ENCODE measurements around the gene ACOT4. TPM values are rescaled to one million over a fixed set of nuclear protein-coding genes. Genes with fewer than 3 reads are reported as not detected.
"Not testable (repeated sequence)": the region's sequence is repeated elsewhere in the genome, so short reads cannot be mapped to it uniquely, and the experiment has no call there.

ACOT4 gene
- polyA plus RNA-seq, 1 donor from 2014 or later, result 1.1 TPM

GRCh38 chr14:73588695-73589094 is 3.0 kb upstream of the ACOT4 start:
- Histone ChIP-seq H3K9ac (ENCODE audit: low read length) (no peak overlapping the region), H3K4me3 (ENCODE audit: low read length) (no peak overlapping the region), H4K20me1 (ENCODE audit: insufficient read depth) (no peaks in the 10 kb centered on the region), H3K4me2 (ENCODE audit: low read length) (no peak overlapping the region), H3F3A (ENCODE audit: insufficient read depth, low read length, poor library complexity, severe bottlenecking) (no peaks in the 10 kb centered on the region), H2AFZ (ENCODE audit: low read depth, low read length) (no peak overlapping the region), H3K27me3 (ENCODE audit: insufficient read depth, low read depth, low read length) (peaks cover 19% of the 10 kb centered on the region), H3K9me2 (ENCODE audit: insufficient read depth, low read length) (no peaks in the 10 kb centered on the region), H3K36me3 (ENCODE audit: insufficient read depth, low read length) (no peaks in the 10 kb centered on the region), H3K9me3 (ENCODE audit: low read length) (no peaks in the 10 kb centered on the region), H3K27ac (ENCODE audit: low read length) (no peak overlapping the region), H3K79me2 (replicated peaks; ENCODE audit: insufficient read depth, low read length) (no peaks in the 10 kb centered on the region)
- no peak for TF ChIP-seq EP300 (conservative IDR thresholded peaks at IDR 0.05; ENCODE audit: poor library complexity, severe bottlenecking)
- TF ChIP-seq MXI1 (conservative IDR thresholded peaks at IDR 0.05; ENCODE audit: poor library complexity, severe bottlenecking), result no peak
- no peak for TF ChIP-seq RAD21 (conservative IDR thresholded peaks at IDR 0.05)
- TF ChIP-seq EZH2 (IDR thresholded peaks at IDR 0.05; ENCODE audit: borderline replicate concordance, insufficient read depth, low read length, poor library complexity, severe bottlenecking), result no peak
- TF ChIP-seq CTCF (IDR thresholded peaks at IDR 0.05; ENCODE audit: poor library complexity, severe bottlenecking), result no peak
- no peak for TF ChIP-seq POLR2AphosphoS5 (IDR thresholded peaks at IDR 0.05)
- no peak for TF ChIP-seq REST (IDR thresholded peaks at IDR 0.05; ENCODE audit: borderline replicate concordance)
- TF ChIP-seq SMC3 (conservative IDR thresholded peaks at IDR 0.05; ENCODE audit: poor library complexity), result no peak
- no peak for TF ChIP-seq TAF1 (IDR thresholded peaks at IDR 0.05; ENCODE audit: low read depth)

GRCh38 chr14:73589116-73589515 is 2.6 kb upstream of the ACOT4 start:
- Histone ChIP-seq H3F3A (ENCODE audit: insufficient read depth, low read length, poor library complexity, severe bottlenecking) (no peaks in the 10 kb centered on the region), H3K27me3 (ENCODE audit: insufficient read depth, low read depth, low read length) (peaks cover 20% of the 10 kb centered on the region), H3K9ac (ENCODE audit: low read length) (no peak overlapping the region), H3K79me2 (replicated peaks; ENCODE audit: insufficient read depth, low read length) (no peaks in the 10 kb centered on the region), H3K9me3 (ENCODE audit: low read length) (no peaks in the 10 kb centered on the region), H3K9me2 (ENCODE audit: insufficient read depth, low read length) (no peaks in the 10 kb centered on the region), H3K27ac (ENCODE audit: low read length) (no peak overlapping the region), H3K4me3 (ENCODE audit: low read length) (no peak overlapping the region), H2AFZ (ENCODE audit: low read depth, low read length) (no peak overlapping the region), H4K20me1 (ENCODE audit: insufficient read depth) (no peaks in the 10 kb centered on the region), H3K4me2 (ENCODE audit: low read length) (no peak overlapping the region), H3K36me3 (ENCODE audit: insufficient read depth, low read length) (no peaks in the 10 kb centered on the region)
- TF ChIP-seq RAD21 (conservative IDR thresholded peaks at IDR 0.05), result no peak

GRCh38 chr14:73590673-73591004 is 1.0 kb upstream of the ACOT4 start:
- H3K9ac ChIP-seq (ENCODE audit: low read length); H3K4me2 ChIP-seq (ENCODE audit: low read length); H3F3A ChIP-seq (ENCODE audit: insufficient read depth, low read length, poor library complexity, severe bottlenecking); H4K20me1 ChIP-seq (ENCODE audit: insufficient read depth); H3K9me2 ChIP-seq (ENCODE audit: insufficient read depth, low read length); H3K27ac ChIP-seq (ENCODE audit: low read length); H3K36me3 ChIP-seq (ENCODE audit: insufficient read depth, low read length); H3K79me2 ChIP-seq (replicated peaks; ENCODE audit: insufficient read depth, low read length); H3K4me3 ChIP-seq (ENCODE audit: low read length); H2AFZ ChIP-seq (ENCODE audit: low read depth, low read length); H3K9me3 ChIP-seq (ENCODE audit: low read length): not testable (repeated sequence)
- peaks cover 20% of the 10 kb centered on the region for H3K27me3 ChIP-seq (ENCODE audit: insufficient read depth, low read depth, low read length)
